Progenitor cell of endocrine pancreas (in vitro differentiated cells): ENCODE data around the gene NLGN1. TPM values are rescaled to one million over a fixed set of nuclear protein-coding genes. Genes with fewer than 3 reads are reported as not detected.
A peak's percentile ranks its signal among the peaks of the same experiment; 100 is the strongest.

Experiments used
- DNase-seq: peaks from one replicate; pipeline ENCODE4 v3.0.0; 2021; ENCODE audit warnings: low spot score; ENCODE audit not compliant: unreplicated experiment
- H3K27ac Mint-ChIP-seq: 2 replicates; pipeline ENCODE4 v1.8.0; 2021; ENCODE audit warnings: mild to moderate bottlenecking, moderate library complexity, mixed read lengths
- H3K27me3 Mint-ChIP-seq: 2 replicates; pipeline ENCODE4 v1.8.0; 2021; ENCODE audit warnings: mixed read lengths
- H3K36me3 Mint-ChIP-seq: 2 replicates; pipeline ENCODE4 v1.8.0; 2022; ENCODE audit warnings: mixed read lengths; ENCODE audit not compliant: insufficient read depth
- H3K4me1 Mint-ChIP-seq: 2 replicates; pipeline ENCODE4 v1.8.0; 2021; ENCODE audit warnings: low read depth, mixed read lengths
- H3K4me3 Mint-ChIP-seq: 2 replicates; pipeline ENCODE4 v1.8.0; 2021; ENCODE audit warnings: low read depth, mild to moderate bottlenecking, moderate library complexity, mixed read lengths
- H3K9me3 Mint-ChIP-seq: 2 replicates; pipeline ENCODE4 v1.8.0; 2021; ENCODE audit warnings: low read depth, mixed read lengths
- CTCF ChIP-seq: fragments of 200-600 bp; sonication (generic); IDR thresholded peaks from one replicate; pipeline ENCODE4 v1.5.0; 2021; ENCODE audit warnings: antibody characterized with exemption, mild to moderate bottlenecking; ENCODE audit not compliant: unreplicated experiment
- total RNA-seq: library from RNA; stranded (reverse); gene quantifications from 2 replicates; pipeline ENCODE4 v1.2.1, GENCODE V29; 2021

NLGN1 gene
- total RNA-seq, 1 donor from 2014 or later = 5.7 TPM

GRCh38 chr3:173711619-173712018 is 314.1 kb downstream of the NLGN1 start:
- H3K4me1 Mint-ChIP-seq = peaks cover 5% of the 10 kb centered on the region
- TF ChIP-seq CTCF = no peak

GRCh38 chr3:173719585-173719984 is 322.0 kb downstream of the NLGN1 start:
- no peaks in the 10 kb centered on the region for H3K27me3 Mint-ChIP-seq
- H3K36me3 Mint-ChIP-seq = no peaks in the 10 kb centered on the region
- no peaks in the 10 kb centered on the region for H3K4me1 Mint-ChIP-seq
- TF ChIP-seq CTCF = no peak
- H3K27ac Mint-ChIP-seq = peak overlapping the region; percentile 78
- no peak overlapping the region for H3K4me3 Mint-ChIP-seq
- no peaks in the 10 kb centered on the region for H3K9me3 Mint-ChIP-seq
- no peak for DNase-seq

More at GRCh38 chr3:173711619-173712018, 314.1 kb downstream of the NLGN1 start:
- H3K36me3 Mint-ChIP-seq = no peaks in the 10 kb centered on the region
- H3K27me3 Mint-ChIP-seq = no peaks in the 10 kb centered on the region
- peak overlapping the region; percentile 12 for H3K4me3 Mint-ChIP-seq
- no peaks in the 10 kb centered on the region for H3K9me3 Mint-ChIP-seq
- peak overlapping the region; percentile 79 for H3K27ac Mint-ChIP-seq
- DNase-seq = no peak

- H3K9me3 Mint-ChIP-seq = no peaks in the 10 kb centered on the region
- H3K27ac Mint-ChIP-seq = no peak overlapping the region
- TF ChIP-seq CTCF = no peak
- H3K27me3 Mint-ChIP-seq = no peaks in the 10 kb centered on the region
- H3K36me3 Mint-ChIP-seq = no peaks in the 10 kb centered on the region
- H3K4me3 Mint-ChIP-seq = no peak overlapping the region
- no peak for DNase-seq
- H3K4me1 Mint-ChIP-seq = no peaks in the 10 kb centered on the region
Measured at GRCh38 chr3:173725507-173725906, 328.0 kb downstream of the NLGN1 start.

GRCh38 chr3:173730391-173730790 is 332.8 kb downstream of the NLGN1 start:
- no peak for TF ChIP-seq CTCF
- no peaks in the 10 kb centered on the region for H3K27me3 Mint-ChIP-seq
- no peak overlapping the region for H3K4me3 Mint-ChIP-seq
- H3K36me3 Mint-ChIP-seq = no peaks in the 10 kb centered on the region
- no peaks in the 10 kb centered on the region for H3K4me1 Mint-ChIP-seq
- DNase-seq = no peak
- H3K27ac Mint-ChIP-seq = no peak overlapping the region
- H3K9me3 Mint-ChIP-seq = no peaks in the 10 kb centered on the region

- no peaks in the 10 kb centered on the region for H3K27me3 Mint-ChIP-seq
- no peaks in the 10 kb centered on the region for H3K36me3 Mint-ChIP-seq
- no peak for TF ChIP-seq CTCF
- H3K9me3 Mint-ChIP-seq = no peaks in the 10 kb centered on the region
- no peak for DNase-seq
- no peak overlapping the region for H3K4me3 Mint-ChIP-seq
- no peaks in the 10 kb centered on the region for H3K4me1 Mint-ChIP-seq
- H3K27ac Mint-ChIP-seq = no peak overlapping the region
Measured at GRCh38 chr3:173732237-173732636, 334.7 kb downstream of the NLGN1 start.
